ENCODE measurements around the gene CCT7.

The CCT7 gene

GRCh38 chr2:73256618-73256922, 22.5 kb downstream of the CCT7 start:
- Histone ChIP-seq H3K27ac (ENCODE audit: low read depth, low read length) (no peak overlapping the region), H3K4me3 (ENCODE audit: low read length) (no peak overlapping the region), H3K79me2 (ENCODE audit: control insufficient read depth, low read length) (no peaks in the 10 kb centered on the region), H3K9me2 (replicated peaks; ENCODE audit: control insufficient read depth, low read length) (no peaks in the 10 kb centered on the region), H4K20me1 (ENCODE audit: control insufficient read depth, insufficient read depth, low read depth, low read length) (no peaks in the 10 kb centered on the region), H3K27me3 (ENCODE audit: control insufficient read depth, low read length) (no peaks in the 10 kb centered on the region), H3K4me1 (ENCODE audit: control insufficient read depth, low read length) (peaks cover 14% of the 10 kb centered on the region), H3K4me2 (ENCODE audit: low read length) (no peak overlapping the region), H3F3A (ENCODE audit: control insufficient read depth, insufficient read depth) (peaks cover 30% of the 10 kb centered on the region), H3K36me3 (ENCODE audit: control insufficient read depth, low read length) (peaks cover 89% of the 10 kb centered on the region), H3K9me3 (ENCODE audit: control insufficient read depth, insufficient read depth, low read length) (no peaks in the 10 kb centered on the region)
- no peak for TF ChIP-seq CTCF (IDR thresholded peaks at IDR 0.05; ENCODE audit: low read depth, low read length, poor library complexity, severe bottlenecking)
- TF ChIP-seq EZH2phosphoT487 (IDR thresholded peaks at IDR 0.05; ENCODE audit: borderline replicate concordance, low read length): no peak

- Histone ChIP-seq H4K20me1 (ENCODE audit: control insufficient read depth, insufficient read depth, low read depth, low read length) (no peaks in the 10 kb centered on the region), H3K4me1 (ENCODE audit: control insufficient read depth, low read length) (peaks cover 14% of the 10 kb centered on the region), H3K9me2 (replicated peaks; ENCODE audit: control insufficient read depth, low read length) (no peaks in the 10 kb centered on the region), H3K36me3 (ENCODE audit: control insufficient read depth, low read length) (peaks cover 87% of the 10 kb centered on the region), H3F3A (ENCODE audit: control insufficient read depth, insufficient read depth) (peaks cover 27% of the 10 kb centered on the region), H3K4me3 (ENCODE audit: low read length) (no peak overlapping the region), H3K27ac (ENCODE audit: low read depth, low read length) (no peak overlapping the region), H3K9me3 (ENCODE audit: control insufficient read depth, insufficient read depth, low read length) (no peaks in the 10 kb centered on the region), H3K4me2 (ENCODE audit: low read length) (no peak overlapping the region), H3K79me2 (ENCODE audit: control insufficient read depth, low read length) (no peaks in the 10 kb centered on the region), H3K27me3 (ENCODE audit: control insufficient read depth, low read length) (no peaks in the 10 kb centered on the region)
- no peak for TF ChIP-seq EZH2phosphoT487 (IDR thresholded peaks at IDR 0.05; ENCODE audit: borderline replicate concordance, low read length)
Measured at GRCh38 chr2:73257021-73257420, 22.9 kb downstream of the CCT7 start.

DNA sequence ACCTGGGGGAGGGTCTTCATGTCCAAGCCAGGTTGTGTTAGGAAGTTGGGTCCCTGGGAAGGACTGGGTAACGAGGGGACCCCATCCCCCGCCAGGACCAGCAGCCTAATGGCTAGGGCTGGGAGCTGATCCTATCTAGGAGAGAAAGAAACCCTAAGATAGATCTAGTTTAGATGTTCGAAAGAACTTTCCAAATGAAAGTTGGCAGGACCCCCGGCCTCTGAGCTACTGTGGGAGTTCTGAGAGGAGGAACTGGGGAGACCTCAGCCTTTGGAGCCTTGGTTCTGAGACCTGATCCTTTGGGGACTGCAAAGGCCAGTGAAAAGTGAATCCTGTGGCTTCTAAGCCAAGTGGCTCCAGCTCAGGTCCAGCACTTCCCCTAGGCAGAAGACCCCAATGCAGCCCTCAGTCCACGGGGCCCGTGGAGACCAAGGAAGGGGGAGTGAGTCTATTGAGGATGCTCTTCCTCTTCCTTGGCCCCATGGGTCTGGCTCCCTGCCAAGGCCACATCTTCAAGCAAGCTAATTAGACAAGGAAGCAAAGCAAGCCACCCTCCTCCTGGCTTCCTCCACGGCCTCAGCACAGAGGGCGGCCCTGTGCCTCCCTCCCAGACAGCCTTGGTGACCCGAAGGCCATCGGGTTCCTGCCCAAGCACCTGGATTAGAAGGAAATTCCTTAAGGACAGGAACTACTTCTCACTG, 23.5 kb downstream of the CCT7 start:
- Histone ChIP-seq H3K4me1 (ENCODE audit: control insufficient read depth, low read length) (peaks cover 14% of the 10 kb centered on the region), H3F3A (ENCODE audit: control insufficient read depth, insufficient read depth) (peaks cover 21% of the 10 kb centered on the region), H3K4me3 (ENCODE audit: low read length) (no peak overlapping the region), H4K20me1 (ENCODE audit: control insufficient read depth, insufficient read depth, low read depth, low read length) (no peaks in the 10 kb centered on the region), H3K9me3 (ENCODE audit: control insufficient read depth, insufficient read depth, low read length) (no peaks in the 10 kb centered on the region), H3K79me2 (ENCODE audit: control insufficient read depth, low read length) (no peaks in the 10 kb centered on the region), H3K27me3 (ENCODE audit: control insufficient read depth, low read length) (no peaks in the 10 kb centered on the region), H3K9me2 (replicated peaks; ENCODE audit: control insufficient read depth, low read length) (no peaks in the 10 kb centered on the region), H3K36me3 (ENCODE audit: control insufficient read depth, low read length) (peaks cover 86% of the 10 kb centered on the region), H3K4me2 (ENCODE audit: low read length) (no peak overlapping the region), H3K27ac (ENCODE audit: low read depth, low read length) (no peak overlapping the region)
- TF ChIP-seq CTCF (IDR thresholded peaks at IDR 0.05; ENCODE audit: low read depth, low read length, poor library complexity, severe bottlenecking) (no peak), EZH2phosphoT487 (IDR thresholded peaks at IDR 0.05; ENCODE audit: borderline replicate concordance, low read length) (no peak)

DNA sequence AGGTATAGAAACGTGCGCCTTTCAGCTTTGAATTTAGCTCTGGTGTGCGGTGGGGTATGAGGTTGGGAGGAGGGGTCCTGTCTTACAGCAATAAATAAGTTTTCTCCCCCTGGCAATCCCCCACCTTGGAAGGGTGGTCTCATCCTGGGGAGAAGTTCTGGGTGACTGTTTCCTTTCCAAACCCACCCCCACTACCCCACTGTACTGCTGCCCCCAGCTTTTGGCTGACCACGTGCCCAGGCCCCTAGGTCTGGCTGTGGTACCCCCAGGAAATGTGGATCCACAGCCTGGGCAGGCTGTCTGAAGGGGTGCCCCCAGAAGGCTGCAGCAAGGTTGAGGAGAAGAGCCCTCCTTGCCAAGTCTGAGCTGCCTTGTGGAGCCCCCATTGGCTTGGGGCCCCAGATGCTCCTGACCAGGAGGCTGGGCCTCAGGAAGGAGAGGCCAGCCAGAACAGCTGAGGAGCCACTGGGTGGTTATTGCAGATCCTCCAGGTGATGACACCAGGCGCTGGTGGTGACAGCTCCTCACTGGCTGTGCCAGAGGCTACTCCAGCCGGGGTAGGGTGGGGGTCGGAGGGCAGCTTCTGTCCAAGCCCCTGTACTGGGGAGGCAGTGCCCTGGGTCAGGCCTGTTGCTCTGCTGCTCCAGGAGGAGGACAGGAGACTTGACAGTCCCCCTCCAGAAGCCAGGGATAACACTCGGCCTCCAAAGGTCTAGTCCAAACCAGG, 24.2 kb downstream of the CCT7 start:
- Histone ChIP-seq H3K27me3 (ENCODE audit: control insufficient read depth, low read length) (no peaks in the 10 kb centered on the region), H3K4me3 (ENCODE audit: low read length) (no peak overlapping the region), H3K27ac (ENCODE audit: low read depth, low read length) (no peak overlapping the region), H3K36me3 (ENCODE audit: control insufficient read depth, low read length) (peaks cover 83% of the 10 kb centered on the region), H3F3A (ENCODE audit: control insufficient read depth, insufficient read depth) (peaks cover 14% of the 10 kb centered on the region), H4K20me1 (ENCODE audit: control insufficient read depth, insufficient read depth, low read depth, low read length) (no peaks in the 10 kb centered on the region), H3K79me2 (ENCODE audit: control insufficient read depth, low read length) (no peaks in the 10 kb centered on the region), H3K4me2 (ENCODE audit: low read length) (no peak overlapping the region), H3K9me3 (ENCODE audit: control insufficient read depth, insufficient read depth, low read length) (no peaks in the 10 kb centered on the region), H3K9me2 (replicated peaks; ENCODE audit: control insufficient read depth, low read length) (no peaks in the 10 kb centered on the region), H3K4me1 (ENCODE audit: control insufficient read depth, low read length) (peaks cover 14% of the 10 kb centered on the region)
- no peak for TF ChIP-seq CTCF (IDR thresholded peaks at IDR 0.05; ENCODE audit: low read depth, low read length, poor library complexity, severe bottlenecking)
- no peak for TF ChIP-seq EZH2phosphoT487 (IDR thresholded peaks at IDR 0.05; ENCODE audit: borderline replicate concordance, low read length)

Data from DOHH2 (cell line).